Stimulated activated CD8-positive, alpha-beta memory T cell treated with anti-CD3 and anti-CD28 coated beads, Interleukin-12 subunit alpha, Interleukin-12 subunit beta, amount 100 ng/mL, for 24 hours (primary cell): Measurements from ENCODE around the gene SLC35F3.
"Not testable (repeated sequence)": the region's sequence is repeated elsewhere in the genome, so short reads cannot be mapped to it uniquely, and the experiment has no call there.

Source experiments
- DNase-seq: peaks from one replicate; pipeline ENCODE4 v3.0.0-alpha.2; 2020; ENCODE audit errors: extremely low read depth

SLC35F3 gene

GRCh38 chr1:234103198-234103597, 198.7 kb downstream of the SLC35F3 start:
- no peak for DNase-seq

DNA sequence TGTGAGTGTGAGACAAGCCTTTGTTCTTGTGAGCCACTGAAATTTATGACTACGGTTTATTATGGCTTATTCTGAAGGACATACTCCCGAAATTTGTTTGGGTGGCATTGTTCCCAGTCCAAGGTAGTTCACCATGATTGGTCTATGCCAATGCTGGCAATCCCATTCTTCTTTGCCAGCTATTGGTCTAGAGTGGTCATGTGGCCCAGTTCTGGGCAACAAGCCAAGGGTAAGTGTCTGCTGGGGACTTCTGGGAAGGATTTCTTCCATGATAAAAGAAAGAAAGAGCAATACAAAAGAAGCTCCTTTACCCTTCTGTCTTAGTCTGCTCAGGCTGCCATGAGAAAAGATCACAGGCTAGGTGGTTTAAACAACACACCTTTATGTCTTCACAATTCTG, 201.6 kb downstream of the SLC35F3 start:
- DNase-seq: no peak

DNA sequence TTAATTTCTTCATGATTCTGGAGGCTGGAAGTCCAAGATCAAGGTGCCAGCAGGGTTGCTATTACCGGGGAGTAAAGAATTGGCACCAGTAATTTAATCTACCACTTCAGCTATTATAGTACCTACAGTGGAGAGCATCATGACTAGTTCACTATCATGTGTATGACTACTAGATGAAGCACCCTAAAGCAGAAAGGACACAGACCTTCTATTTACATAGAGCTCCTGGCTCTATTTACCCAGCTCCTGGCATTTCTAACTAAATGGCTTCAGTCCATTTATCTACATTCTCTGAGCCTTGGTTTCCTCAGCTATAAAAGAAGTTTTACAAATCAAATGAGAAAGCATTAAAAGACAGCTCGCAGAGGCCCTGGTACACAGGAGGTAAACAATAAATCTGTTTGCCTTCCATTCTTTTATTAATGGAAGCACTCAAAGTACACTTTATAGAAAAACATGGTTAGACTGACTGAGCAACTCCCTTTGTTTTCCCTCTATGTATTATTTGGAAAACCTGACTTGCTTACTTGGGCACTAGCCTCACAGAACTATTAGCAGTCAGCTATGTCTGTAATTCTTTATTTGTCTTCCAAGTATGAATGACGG, 203.0 kb downstream of the SLC35F3 start:
- DNase-seq: no peak

- no peak for DNase-seq
Measured at GRCh38 chr1:234108921-234109320, 204.4 kb downstream of the SLC35F3 start.

DNA sequence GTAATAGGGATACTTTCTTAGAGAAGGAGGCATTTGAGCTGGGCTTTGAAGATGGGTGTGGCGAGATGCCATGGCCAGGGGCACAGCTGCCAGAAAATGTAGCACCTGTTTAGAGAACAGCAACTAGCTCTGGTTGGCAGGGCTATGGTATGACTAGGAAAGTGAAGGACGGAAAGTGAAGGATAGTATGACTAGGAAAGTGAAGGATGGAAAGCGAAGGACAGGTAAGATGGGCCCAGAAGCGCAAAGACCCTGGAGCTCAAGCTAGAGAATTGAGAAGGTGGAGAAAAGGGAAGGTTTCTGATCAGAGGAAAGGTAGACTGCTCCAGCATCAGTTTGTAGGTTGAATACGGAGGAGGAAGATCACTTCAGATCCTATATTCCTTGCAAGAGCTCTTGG, 205.4 kb downstream of the SLC35F3 start:
- no peak for DNase-seq

- no peak for DNase-seq
Measured at GRCh38 chr1:234111458-234112142, 207.1 kb downstream of the SLC35F3 start.

DNA sequence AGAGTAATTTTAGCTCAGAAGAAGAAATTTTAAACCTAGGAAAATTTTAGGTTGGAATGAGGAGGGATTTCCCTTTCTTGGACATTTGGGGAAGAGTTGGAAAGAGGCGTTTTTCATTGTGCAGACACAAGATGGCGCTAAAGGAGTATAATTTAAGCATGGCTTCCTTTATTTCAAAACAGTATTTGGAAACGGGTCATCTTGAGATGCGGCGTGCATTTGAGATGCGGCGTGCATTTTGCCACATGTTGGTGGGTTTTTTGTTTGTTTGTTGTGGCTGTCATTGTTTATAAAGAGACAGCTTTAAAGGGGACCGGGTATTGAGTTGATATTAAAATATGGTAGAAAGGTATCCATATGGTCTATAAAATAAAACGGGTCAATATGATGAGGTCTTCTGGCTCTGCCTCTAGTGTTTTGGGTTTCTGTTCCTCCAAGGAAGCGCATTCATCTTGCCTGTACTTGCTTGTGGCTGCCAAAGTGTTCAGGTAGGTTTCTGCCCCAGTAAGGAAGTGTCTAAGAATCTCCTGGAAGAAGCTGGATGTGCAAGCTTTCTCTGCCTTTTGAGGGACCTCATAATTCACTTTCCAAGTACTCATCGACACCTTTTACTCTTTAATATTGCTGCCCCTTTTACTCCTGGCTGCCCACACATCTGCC, 210.3 kb downstream of the SLC35F3 start:
- DNase-seq: no peak

GRCh38 chr1:234118911-234119310, 214.4 kb downstream of the SLC35F3 start:
- DNase-seq: no peak

DNA sequence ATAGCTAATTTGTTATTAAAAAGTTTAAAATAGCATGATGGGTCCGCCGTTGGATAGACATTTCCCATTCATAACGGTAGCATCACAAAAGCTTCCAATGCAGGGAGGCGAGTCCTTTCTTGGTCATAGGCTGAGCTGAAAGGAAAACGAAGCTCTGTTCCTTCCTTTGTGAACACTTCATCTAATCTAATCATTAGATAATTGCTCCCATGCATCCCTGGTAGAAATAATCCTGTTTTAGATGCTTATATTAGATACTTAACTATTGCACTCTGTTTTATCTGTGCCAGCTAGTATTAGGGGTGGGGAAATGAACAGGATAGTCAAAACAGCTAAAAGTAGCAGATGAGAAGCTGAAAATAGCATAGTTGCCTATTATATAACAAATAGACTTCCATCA, 215.0 kb downstream of the SLC35F3 start:
- no peak for DNase-seq

GRCh38 chr1:234120327-234120944, 216.0 kb downstream of the SLC35F3 start:
- DNase-seq: no peak

GRCh38 chr1:234121659-234122058, 217.2 kb downstream of the SLC35F3 start:
- DNase-seq: not testable (repeated sequence)

DNA sequence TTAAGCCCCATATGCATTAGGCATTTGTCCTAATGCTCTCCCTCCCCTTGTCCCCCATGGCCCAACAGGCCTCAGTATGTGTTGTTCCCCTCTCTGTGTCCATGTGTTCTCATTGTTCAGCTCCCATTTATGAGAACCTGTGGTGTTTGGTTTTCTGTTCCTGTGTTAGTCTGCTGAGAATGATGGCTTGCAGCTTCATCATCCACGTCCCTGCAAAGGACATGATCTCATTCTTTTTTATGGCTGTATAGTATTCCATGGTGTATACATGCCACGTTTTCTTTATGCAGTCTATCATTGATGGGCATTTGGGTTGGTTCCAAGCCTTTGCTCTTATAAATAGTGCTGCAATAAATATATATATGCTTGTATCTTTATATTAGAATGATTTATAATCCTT, 218.1 kb downstream of the SLC35F3 start:
- not testable (repeated sequence) for DNase-seq

DNA sequence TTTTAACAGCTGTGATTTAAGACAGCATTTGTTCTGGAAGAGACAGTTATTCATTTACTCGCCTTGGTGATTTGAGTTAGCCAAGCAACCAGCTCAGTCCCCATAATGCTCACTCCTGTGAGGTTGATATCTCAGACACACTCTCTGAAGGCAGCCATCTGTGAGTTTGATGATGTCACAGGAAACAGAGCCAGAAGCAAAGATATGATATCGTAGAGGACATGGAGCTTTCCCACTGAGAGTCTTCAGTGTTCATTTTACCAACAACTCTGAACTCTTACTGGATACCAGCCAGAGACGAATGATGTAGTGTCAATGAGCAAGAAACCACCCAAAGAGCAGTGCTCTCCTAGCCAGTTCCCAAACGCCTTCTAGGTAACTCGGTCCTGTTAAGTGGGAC, 219.4 kb downstream of the SLC35F3 start:
- DNase-seq: no peak

GRCh38 chr1:234125283-234125682, 220.8 kb downstream of the SLC35F3 start:
- no peak for DNase-seq

DNA sequence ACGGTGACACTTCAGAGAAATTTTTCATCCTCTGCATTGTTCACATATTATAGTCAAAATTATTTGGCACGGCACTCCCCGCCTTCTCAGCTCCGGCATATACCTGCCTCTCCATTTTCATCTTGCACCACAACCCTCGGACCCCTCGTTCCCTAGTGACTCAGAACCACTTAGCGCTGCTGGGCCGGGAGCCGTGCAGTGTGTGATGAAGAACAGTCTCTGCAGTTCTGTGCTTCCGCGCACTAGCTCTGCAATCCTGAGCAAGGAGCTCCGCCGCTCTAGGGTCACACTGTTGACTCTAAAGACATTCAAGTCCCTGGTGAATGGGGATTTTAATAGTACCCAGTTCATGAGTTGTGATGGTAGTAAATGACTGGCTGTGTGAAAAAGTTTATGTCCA, 221.2 kb downstream of the SLC35F3 start:
- DNase-seq: no peak

DNA sequence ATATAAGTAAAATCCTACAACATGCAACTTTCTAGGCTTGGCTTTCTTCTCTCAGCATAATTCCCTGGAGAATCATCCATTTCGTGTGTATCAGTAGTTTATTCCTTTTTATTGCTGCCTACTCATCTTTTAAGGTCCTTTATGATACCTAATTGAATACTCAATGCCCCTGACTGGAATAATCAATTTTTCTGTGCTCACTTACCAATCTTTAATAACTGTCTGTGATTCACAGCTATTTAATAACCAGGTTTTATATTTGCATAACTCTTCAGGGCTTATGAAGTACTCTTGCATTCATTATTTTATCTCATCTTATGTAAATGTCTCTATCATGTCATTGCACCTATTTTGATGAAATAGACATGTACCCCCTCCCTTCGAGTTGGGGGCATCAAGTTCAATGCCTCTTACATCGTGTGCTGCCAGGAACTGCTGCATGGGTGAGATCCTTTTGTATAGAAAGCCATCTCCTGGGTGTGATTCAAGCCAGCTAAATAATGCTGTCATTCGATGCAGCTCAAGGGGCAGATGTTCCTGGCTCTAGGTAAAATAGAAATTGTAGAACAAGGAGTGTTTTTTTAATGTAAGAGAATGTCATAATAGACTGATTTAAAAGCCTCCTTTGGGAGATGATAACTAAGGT, 222.7 kb downstream of the SLC35F3 start:
- no peak for DNase-seq

GRCh38 chr1:234132795-234133194, 228.3 kb downstream of the SLC35F3 start:
- DNase-seq: no peak

DNA sequence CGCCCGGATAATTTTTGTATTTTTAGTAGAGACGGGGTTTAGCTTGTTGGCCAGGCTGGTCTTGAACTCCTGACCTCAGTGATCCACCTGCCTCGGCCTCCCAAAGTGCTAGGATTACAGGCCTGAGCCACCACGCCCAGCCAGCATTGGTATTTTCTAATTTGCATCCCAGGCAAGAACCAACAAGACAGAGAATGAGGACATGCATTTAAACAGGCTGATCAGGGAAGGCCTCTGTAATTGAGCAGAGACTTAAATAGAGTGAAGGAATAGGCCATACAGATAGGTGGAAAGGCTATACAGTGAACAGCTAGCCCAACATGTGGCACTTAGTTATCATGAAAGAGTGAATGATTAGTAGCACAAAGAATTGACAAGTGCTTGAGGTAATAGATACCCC, 230.4 kb downstream of the SLC35F3 start:
- DNase-seq: no peak

GRCh38 chr1:234135501-234135900, 231.0 kb downstream of the SLC35F3 start:
- no peak for DNase-seq

GRCh38 chr1:234136073-234136472, 231.6 kb downstream of the SLC35F3 start:
- DNase-seq: no peak

DNA sequence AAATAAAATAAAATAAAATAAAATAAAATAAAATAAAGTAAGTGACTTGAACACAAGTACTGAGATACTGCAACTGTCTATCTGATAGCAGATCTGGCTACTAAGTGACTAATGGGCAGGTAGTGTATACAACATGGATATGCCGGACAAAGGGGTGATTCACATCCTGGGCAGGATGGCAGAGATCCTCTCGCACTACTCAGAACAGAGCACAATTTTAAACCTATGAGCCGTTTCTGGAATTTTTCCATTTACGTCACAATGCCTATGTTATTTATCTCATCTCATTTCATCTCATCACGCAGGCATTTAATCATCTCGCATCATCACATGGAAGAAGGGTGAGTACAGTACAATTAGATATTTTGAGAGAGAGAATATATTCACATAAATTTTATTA, 235.5 kb downstream of the SLC35F3 start:
- DNase-seq: no peak

- no peak for DNase-seq
Measured at GRCh38 chr1:234140388-234140787, 235.9 kb downstream of the SLC35F3 start.
